ENCODE data around the gene PTGIR.

PTGIR gene

GRCh38 chr19:46600384-46601317 is 24.2 kb downstream of the PTGIR start:
- peak; percentile 82 for DNase-seq (ENCODE audit: low read depth)

GRCh38 chr19:46599716-46600373 is 25.0 kb downstream of the PTGIR start:
- no peak for DNase-seq (ENCODE audit: low read depth)

GRCh38 chr19:46598372-46598917 is 26.4 kb downstream of the PTGIR start:
- no peak for DNase-seq (ENCODE audit: low read depth)

- DNase-seq (ENCODE audit: low read depth) = no peak
These were observed 28.9 kb downstream of the PTGIR start for GRCh38 chr19:46596008-46596407.

- no peak for DNase-seq (ENCODE audit: low read depth)
These were observed 33.0 kb downstream of the PTGIR start for GRCh38 chr19:46591870-46592269.

- DNase-seq (ENCODE audit: low read depth) = no peak
These were observed 33.6 kb downstream of the PTGIR start for GRCh38 chr19:46591254-46591653.

GRCh38 chr19:46587861-46588260 is 37.0 kb downstream of the PTGIR start:
- no peak for DNase-seq (ENCODE audit: low read depth)

GRCh38 chr19:46586294-46586693 is 38.6 kb downstream of the PTGIR start:
- DNase-seq (ENCODE audit: low read depth) = no peak

- DNase-seq (ENCODE audit: low read depth) = no peak
These were observed 39.4 kb downstream of the PTGIR start for GRCh38 chr19:46585539-46585938.

GRCh38 chr19:46580247-46580646 is 44.6 kb downstream of the PTGIR start:
- no peak for DNase-seq (ENCODE audit: low read depth)

- DNase-seq (ENCODE audit: low read depth) = no peak
These were observed 45.5 kb downstream of the PTGIR start for GRCh38 chr19:46579361-46579879.

- no peak for DNase-seq (ENCODE audit: low read depth)
These were observed 46.4 kb downstream of the PTGIR start for GRCh38 chr19:46578450-46578849.

GRCh38 chr19:46574533-46574932 is 50.4 kb downstream of the PTGIR start:
- no peak for DNase-seq (ENCODE audit: low read depth)

- DNase-seq (ENCODE audit: low read depth) = no peak
These were observed 51.0 kb downstream of the PTGIR start for GRCh38 chr19:46573679-46574498.

GRCh38 chr19:46571495-46571894 is 53.4 kb downstream of the PTGIR start:
- DNase-seq (ENCODE audit: low read depth) = no peak

Data from GM04503 (cell line).